GM21381 (cell line): ENCODE data around the gene REXO1.

ENCODE experiments used
- ATAC-seq: cut with Tn5 transposase; IDR thresholded peaks from one replicate; pipeline ENCODE4 v1.9.1; 2021; ENCODE audit warnings: mild to moderate bottlenecking, moderate library complexity; ENCODE audit not compliant: unreplicated experiment

The REXO1 gene

DNA sequence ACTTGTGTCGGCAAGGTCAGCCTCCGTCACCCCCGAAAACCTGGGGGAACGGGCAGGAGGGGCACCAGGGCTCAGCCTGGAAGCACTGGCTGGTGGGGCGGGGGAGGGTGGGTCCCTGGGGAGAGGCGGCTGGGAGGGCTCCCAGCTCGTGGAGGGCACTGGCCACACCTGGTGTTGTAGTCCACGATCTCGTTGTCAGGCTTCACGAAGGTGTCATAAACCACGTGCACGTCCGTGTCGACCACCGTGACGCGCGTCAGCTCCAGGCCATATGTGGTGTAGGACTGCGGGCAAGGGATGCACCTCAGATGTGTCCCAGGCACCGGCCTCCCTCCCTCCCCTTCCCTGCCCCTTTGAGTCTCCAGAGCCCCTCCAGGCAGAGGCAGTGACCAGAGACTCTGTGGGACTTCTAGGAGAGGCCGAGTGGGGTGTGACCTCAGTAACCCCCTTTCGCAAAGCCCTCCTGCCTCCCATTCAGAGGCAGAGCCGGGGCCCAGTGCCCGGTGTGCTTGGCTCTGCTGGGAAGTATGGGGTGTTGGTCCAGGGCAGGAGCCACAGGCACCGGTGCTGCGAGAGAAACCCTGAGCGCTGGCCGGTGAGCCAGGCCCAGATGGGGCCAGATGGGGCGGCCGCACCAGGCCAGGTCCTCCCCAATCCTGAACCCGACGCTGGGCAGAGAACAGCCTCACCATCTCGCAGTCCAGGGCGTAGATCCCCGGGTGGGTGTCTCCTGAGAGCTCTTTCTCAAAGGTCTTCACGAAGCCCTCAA is 31.6 kb downstream of the REXO1 start:
- ATAC-seq, result no peak

DNA sequence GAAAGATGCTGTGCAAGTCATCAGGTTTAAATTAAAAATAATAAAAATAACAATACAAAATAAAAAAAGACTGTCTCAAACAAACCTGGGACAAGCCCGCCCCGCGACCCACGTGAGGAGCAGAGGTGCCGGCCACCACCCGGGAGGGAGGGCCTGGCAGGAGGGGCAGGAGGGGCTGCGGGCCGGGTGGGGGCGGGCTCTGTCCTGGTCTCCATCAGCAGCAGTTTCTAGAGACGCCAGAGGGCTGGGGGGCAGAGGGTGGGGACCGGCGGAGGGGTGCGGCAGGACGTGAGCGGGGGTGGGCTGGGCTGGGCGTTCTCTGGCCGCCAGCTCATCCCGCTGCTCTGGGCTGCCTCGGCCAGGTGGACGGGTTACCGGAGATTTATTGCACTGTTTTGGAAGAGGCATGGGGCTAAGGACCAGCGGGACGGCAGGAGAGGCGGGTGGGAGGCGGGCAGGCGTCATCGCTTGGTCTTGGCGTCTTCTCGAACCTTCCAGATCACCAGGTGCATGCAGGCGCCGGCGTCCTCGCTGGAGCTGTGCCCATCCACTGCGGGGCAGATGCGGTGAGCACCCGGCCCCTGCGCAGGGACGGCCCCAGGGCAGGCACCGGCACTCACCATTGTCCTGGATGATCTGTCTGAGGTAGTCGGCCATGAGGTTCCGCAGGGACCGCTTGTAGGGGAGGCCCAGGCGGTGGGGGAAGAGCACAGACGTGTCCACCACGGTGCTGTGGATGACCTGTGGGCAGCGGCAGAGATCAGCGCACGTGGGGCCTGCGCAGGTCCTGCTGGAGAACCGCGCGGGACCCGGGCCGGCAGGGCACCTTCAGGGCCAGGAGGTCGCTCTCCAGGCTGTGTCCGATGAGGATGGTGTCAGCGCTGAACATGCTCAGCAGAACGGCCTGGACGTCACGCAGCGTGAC is 32.4 kb downstream of the REXO1 start:
- no peak for ATAC-seq

DNA sequence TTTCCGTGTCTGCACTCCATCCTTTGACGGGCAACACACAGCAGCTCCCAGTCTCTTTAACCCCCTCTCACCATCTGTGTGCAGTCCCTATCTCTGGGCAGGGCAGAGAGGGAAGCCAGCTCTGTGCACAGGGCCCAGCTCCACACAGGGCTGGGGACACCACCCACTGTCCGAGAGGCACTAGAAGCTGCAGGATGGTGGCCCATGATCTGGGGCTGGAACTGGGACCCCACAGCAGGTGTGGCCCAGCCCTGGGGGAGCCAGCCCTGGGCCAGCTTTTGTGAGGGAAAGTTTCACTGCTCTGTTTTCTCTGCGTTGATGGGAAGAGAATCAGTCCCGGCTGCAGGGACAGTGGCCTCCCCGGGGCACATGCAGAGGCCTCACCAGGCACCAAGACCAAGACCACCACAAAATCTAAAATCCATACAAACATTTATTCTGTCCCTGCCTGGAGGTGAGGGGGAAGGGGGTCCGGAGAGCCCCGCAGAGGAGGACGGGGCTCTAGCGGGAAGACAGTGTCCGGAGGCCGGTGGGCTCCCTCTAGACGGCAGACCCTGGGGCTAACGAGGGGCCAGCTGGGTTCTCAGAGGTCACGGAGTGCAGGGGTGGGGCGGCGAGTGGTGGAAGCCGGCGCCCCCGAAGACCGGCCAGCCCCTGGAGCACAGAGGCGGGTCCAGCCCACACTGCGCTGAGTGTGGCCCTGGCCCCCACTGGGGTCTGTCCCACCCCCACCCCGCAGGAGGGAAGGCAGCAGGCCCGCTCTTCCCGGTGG is 33.3 kb downstream of the REXO1 start:
- ATAC-seq, result no peak

GRCh38 chr19:1814391-1814790 is 33.9 kb downstream of the REXO1 start:
- ATAC-seq, result no peak

DNA sequence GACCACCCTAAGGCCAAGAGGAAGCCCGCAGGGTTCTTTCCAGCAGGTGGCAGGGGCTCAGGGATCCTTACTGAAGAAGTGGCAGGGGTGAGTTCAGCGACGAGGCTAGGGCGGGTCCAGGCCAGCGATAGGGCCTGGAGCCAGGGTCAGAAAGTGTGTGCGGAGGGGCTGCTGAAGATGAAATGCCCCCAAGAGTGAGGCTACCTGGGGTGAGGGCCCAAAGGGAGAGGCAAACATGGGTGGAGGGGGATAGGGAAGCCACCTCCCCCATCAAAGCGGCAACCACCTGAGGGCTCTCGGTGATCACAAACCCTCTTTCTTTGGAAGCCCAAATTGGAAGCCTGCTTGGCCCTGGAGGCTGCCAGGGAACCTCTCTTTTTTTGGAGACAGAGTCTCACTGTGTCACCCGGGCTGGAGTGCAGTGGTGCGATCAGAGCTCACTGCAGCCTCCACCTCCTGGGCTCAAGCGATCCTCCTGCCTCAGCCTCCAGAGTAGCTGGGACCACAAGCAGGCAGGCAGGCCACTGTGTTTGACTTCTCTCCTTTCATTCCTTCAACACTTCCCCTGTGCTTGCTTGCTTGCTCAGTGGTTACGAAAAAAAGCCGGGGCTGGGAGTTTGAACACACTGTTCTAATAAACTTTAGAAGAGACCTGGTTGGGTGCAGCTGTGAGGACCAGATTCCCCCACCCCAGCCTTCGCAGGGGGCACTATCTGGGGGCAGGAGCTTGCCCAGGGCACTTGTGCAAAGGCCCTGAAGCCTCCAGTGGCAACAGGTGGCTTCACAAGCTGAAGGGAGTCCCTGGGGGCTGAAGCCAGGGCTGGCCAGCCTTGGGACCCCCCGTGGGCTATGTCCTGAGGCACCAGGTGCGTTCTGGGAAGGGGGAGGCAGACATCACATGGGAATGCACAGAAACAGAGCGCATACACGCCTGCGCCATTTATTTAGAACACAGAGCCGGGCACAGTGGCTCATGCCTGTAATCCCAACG is 34.8 kb downstream of the REXO1 start:
- ATAC-seq, result no peak

GRCh38 chr19:1812426-1813191 is 35.7 kb downstream of the REXO1 start:
- ATAC-seq, result peak; percentile 77

- ATAC-seq, result no peak
Measured at GRCh38 chr19:1811942-1812425, 36.3 kb downstream of the REXO1 start, which contains the start of gene ATP8B3. Gene ATP8B3, minus strand, starts transcription at chr19:1812276. Its CDS starts 540 bp downstream, at chr19:1811736.

DNA sequence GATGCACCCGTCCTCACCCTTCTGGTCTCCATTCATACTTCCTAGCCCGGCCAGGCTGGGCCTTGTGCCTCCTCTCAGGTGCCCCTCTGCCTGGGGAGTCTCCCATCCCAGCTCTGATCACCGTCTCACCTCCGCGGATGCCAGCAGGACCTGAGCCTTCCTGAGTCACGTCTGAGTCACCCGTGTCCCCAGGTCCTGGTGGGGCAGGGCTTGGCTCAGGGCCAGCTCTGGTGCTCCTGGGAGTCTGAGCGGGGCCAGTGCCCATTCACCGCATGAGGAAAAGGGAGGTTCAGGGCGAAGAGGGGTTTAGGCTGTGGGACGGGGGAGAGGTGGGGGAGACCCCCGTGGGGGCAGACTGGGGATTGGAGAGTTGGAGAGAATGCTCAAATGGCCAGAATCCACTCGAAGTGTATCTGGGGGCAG is 36.8 kb downstream of the REXO1 start:
- no peak for ATAC-seq

GRCh38 chr19:1810439-1811160 is 37.7 kb downstream of the REXO1 start:
- ATAC-seq, result no peak

DNA sequence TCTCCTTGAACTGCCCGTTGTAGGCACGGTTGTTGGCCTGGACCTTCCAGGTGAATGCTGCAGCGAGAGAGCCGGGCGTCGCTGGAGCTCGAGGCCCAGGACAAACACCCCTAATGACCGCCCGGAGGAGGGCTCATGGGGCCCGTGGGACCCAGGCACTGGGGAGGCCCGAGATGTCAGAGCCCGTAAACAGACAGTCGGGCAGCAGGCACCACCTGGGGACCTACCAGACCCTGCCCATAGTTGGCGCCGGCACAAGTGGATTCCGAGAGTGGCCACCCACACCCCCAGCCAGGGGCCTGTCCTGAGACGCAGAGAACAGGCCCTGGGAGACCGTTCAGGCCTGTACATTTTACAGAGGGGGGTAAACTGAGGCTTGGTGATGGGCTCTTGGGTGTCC is 38.6 kb downstream of the REXO1 start:
- ATAC-seq, result no peak

- no peak for ATAC-seq
Measured at GRCh38 chr19:1808395-1808731, 39.9 kb downstream of the REXO1 start.

DNA sequence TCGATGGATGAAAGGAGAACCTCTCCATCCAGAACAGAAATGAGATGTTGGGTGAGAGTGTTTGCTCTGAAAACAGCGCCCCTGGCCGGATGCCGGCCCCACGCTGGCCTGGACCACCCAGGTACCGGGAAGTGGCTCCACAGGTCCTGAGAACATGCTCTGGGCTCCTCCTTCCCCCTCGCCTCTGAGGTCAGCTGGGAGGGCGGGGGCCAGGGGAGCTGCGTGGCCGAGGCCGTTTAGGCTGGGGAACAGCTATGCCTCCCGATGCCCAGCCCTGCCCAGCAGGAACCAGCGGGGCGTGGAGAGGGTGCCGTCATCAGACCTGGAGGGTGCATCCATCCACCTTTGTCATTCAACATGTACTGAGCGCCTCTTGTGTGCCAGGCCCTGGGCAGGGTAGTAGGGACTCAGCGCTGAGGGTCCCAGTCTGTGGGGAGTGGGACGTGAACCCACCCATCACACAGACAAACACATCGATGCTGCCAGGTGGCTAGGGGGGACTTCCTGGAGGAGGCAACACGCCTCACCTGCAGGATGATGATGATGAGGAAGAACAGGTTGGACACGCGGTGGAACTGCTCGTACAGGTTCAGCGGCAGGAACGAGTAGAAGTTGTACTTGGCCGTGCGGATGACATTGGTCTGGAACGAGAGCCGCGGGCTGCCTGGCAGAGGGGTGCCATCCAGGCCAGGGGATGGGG is 40.4 kb downstream of the REXO1 start:
- ATAC-seq, result no peak

- no peak for ATAC-seq
Measured at GRCh38 chr19:1807030-1807694, 41.1 kb downstream of the REXO1 start.

DNA sequence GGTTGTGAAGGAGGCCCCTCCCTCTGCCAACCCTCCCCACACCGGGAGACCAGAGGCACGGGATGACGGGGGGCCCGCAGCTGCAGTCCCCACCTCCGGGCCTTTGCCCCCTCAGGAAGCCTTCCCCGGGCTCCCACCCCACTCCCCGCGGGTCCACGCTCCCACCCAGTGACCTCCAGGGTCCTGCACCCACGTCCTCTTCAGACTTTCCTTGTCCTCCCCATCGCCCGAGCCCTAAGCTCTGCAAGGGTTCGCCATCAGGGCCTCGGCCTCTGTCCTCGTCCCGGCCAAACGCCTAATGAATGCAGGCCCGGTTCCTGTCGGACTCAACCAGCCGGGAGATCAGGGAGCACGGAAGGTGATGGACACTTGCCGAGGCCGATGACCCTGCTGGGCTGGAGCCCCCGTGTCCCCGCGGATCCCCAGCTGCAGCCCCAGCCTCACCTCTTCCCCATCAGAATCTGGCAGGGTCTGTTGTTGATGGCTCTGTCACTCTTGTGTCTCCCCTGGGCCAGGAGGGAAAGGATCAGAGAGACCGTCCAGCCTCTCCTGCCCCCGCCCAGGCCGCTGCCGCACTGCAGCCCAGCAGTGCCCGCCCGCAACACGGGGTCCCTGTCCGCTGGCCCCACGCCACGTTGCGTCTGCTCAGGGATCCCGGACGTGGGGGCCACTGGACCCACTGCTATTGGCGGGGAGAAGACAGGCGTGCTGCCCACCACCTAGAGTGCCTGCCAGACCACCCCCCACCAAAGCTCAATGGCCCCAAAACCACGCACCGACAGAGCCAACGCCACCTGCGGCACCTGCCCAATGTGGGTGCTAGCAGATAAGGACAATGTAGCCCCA is 41.9 kb downstream of the REXO1 start:
- no peak for ATAC-seq

- no peak for ATAC-seq
Measured at GRCh38 chr19:1805401-1806183, 42.7 kb downstream of the REXO1 start.

DNA sequence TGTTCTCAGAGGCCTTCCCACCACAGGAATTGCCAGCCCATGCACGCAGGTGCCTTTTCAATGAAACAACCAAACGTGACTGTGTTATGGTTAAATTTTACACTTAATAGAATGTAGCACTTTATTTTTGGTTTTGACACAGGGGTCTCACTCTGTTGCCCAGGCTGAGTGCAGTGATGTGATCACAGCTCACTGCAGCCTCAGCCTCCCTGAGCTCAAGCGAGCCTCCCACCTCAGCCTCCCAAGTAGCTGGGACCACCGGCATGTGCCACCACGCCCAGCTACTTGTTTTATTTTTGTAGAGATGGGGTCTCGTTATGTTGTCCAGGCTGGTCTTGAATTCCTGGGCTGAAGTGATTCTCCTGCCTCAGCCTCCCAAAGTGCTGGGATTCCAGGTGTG is 43.4 kb downstream of the REXO1 start:
- no peak for ATAC-seq
